Measurements from ENCODE around the gene FAAH2.
"Not testable (repeated sequence)": the region's sequence is repeated elsewhere in the genome, so short reads cannot be mapped to it uniquely, and the experiment has no call there.

FAAH2 gene

DNA sequence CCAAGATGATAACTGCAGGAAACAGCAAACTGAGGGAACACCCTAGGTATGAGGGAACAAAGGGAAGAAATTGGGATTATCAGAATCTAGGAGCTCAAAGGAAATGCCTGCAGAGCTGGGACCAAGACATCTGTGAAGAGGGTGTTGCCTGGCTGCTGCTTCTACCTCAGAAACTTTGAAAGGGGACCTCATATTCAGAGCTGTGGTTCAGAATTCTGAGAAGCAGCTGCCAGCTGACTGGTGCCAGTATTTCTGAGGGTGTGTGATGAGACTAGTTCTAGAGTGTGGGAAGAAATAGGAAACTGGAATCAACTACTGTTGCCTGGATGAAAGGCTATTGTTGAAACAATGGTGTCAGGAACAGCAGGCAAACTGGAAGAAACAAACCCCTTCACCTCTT lies 8.5 kb downstream of the FAAH2 start:
- Histone ChIP-seq H3K4me1 (no peaks in the 10 kb centered on the region), H3K36me3 (no peaks in the 10 kb centered on the region), H3K27me3 (no peaks in the 10 kb centered on the region), H3K9me3 (no peaks in the 10 kb centered on the region), H3K27ac (no peak overlapping the region), H3K4me3 (no peak overlapping the region)
- TF ChIP-seq, protein P1, sequence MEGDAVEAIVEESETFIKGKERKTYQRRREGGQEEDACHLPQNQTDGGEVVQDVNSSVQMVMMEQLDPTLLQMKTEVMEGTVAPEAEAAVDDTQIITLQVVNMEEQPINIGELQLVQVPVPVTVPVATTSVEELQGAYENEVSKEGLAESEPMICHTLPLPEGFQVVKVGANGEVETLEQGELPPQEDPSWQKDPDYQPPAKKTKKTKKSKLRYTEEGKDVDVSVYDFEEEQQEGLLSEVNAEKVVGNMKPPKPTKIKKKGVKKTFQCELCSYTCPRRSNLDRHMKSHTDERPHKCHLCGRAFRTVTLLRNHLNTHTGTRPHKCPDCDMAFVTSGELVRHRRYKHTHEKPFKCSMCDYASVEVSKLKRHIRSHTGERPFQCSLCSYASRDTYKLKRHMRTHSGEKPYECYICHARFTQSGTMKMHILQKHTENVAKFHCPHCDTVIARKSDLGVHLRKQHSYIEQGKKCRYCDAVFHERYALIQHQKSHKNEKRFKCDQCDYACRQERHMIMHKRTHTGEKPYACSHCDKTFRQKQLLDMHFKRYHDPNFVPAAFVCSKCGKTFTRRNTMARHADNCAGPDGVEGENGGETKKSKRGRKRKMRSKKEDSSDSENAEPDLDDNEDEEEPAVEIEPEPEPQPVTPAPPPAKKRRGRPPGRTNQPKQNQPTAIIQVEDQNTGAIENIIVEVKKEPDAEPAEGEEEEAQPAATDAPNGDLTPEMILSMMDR (IDR thresholded peaks at IDR 0.05), result no peak
- intact Hi-C loops (cut with DNase I; ENCODE audit: low total_unique reads), result no loop called here
- no peak for DNase-seq

DNA sequence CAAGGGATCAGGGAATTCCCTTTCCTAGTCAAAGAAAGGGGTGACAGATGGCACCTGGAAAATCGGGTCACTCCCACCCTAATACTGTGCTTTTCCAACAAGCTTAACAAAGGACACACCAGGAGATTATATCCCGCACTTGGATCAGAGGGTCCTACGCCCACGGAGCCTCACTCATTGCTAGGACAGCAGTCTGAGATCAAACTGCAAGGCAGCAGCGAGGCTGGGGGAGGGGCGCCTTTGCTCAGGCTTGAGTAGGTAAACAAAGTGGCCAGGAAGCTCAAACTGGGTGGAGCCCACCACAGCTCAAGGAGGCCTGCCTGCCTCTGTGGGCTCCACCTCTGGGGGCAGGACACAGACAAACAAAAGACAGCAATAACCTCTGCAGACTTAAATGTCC lies 9.2 kb downstream of the FAAH2 start:
- H3K27me3 ChIP-seq; H3K4me3 ChIP-seq; H3K9me3 ChIP-seq; DNase-seq; H3K36me3 ChIP-seq; H3K27ac ChIP-seq; H3K4me1 ChIP-seq; intact Hi-C loops (cut with DNase I; ENCODE audit: low total_unique reads): not testable (repeated sequence)

DNA sequence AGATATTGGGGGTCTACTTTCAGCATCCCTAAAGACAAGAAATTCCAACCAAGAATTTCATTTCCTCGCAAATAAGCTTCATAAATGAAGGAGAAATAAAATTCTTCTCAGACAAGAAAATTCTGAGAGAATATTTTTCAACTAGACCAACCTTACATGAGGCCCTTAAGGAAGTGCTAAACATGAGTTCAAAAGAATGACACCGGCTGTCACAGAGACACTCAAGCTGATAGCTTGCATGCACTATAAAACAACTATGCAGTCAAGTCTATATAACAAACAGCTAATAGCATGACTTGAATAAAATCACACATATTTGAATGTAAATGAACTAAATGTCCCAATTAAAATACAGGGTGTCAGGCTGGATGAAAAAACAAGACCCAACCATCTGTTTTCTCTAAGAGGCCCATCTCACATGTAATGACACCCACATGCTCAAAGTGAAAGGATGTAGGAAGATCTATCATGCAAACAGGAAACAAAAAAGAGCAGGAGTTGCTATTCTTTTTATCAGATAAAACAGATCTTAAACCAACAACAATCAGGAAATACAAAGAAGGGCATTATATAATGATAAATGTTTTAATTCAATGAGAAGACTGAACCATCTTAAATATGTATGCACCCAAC lies 27.2 kb downstream of the FAAH2 start:
- Histone ChIP-seq H3K9me3 (peaks cover 0 to 24% (median 6%) of the 10 kb centered on the region in 3 donors), H3K4me3 (no peak overlapping the region), H3K4me1 (no peaks in the 10 kb centered on the region), H3K36me3 (peaks cover 0 to 11% (median 0%) of the 10 kb centered on the region in 3 donors), H3K27me3 (no peaks in the 10 kb centered on the region), H3K27ac (no peak overlapping the region)
- TF ChIP-seq, protein P1 (IDR thresholded peaks at IDR 0.05), result no peak
- no peak for DNase-seq
- intact Hi-C loops (cut with DNase I; ENCODE audit: low total_unique reads), result no loop called here

DNA sequence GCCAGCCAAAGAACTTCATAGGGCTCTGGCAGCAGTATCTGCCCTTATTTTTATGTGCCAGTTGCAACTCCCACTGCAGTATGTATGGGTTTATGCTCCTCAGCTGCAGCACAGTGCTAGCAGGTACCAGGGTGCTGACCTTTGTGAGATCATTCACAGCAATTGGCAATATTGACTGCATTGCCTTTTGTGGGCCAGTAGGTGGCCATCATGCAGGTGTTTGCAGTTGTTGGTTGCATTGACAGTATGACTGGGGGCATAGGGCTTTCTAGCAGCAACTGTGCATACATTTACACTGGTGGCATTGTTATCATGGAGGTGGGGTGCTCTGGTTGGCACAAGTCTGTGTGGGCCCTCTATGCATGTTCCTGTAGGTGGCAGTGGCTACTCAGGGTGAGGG lies 42.5 kb downstream of the FAAH2 start:
- no peak overlapping the region for H3K4me3 ChIP-seq
- peaks cover 0 to 9% (median 0%) of the 10 kb centered on the region in 3 donors for H3K9me3 ChIP-seq
- intact Hi-C loops (cut with DNase I; ENCODE audit: low total_unique reads), result no loop called here
- TF ChIP-seq, protein P1 (IDR thresholded peaks at IDR 0.05), result no peak
- H3K27ac ChIP-seq, result no peak overlapping the region
- no peak for DNase-seq
- H3K4me1 ChIP-seq, result no peaks in the 10 kb centered on the region
- H3K36me3 ChIP-seq, result no peaks in the 10 kb centered on the region
- H3K27me3 ChIP-seq, result no peaks in the 10 kb centered on the region

DNA sequence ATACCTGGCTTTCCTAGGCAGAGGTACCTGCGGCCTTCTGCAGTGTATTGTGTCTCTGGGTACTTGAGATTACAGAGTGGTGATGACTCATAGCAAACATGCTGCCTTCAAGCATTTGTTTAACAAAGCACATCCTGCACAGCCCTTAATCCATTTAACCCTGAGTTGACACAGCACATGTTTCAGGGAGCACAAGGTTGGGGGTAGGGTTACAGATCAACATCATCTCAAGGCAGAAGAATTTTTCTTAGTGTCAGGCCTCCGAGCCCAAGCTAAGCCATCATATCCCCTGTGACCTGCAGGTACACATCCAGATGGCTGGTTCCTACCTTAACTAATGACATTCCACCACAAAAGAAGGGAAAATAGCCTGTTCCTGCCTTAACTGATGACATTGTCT lies 49.3 kb downstream of the FAAH2 start:
- H3K4me3 ChIP-seq; H3K27ac ChIP-seq; H3K27me3 ChIP-seq; H3K36me3 ChIP-seq; H3K4me1 ChIP-seq; intact Hi-C loops (cut with DNase I; ENCODE audit: low total_unique reads); DNase-seq; H3K9me3 ChIP-seq: not testable (repeated sequence)

DNA sequence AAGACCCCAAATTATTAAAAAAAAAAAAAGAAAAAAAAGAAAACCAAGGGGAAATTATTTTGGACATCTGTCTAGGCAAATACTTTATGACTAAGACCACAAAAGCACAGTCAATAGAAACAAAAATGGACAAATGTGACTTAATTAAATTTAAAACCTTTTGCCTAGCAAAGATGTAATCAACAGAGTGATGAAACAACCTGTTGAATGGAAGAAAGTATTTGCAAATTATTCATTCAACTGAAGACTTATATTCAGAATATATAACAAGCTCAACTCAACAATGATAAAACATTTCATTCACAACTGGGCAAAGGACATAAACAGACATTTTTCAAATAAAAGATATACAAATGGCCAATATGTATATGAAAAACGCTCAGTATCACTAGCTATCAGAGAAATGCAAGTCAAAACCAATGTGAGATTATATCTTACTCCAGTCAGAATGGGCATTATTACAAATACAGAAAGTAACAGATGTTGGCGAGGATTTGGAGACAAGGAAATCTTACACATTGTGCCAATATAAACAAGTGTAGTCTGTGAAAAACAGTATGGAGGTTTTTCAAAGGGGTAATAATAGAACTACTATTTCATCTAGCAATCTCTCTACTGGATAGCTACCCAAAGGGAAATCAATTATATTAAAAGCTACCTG lies 67.1 kb downstream of the FAAH2 start:
- TF ChIP-seq, protein P1 (IDR thresholded peaks at IDR 0.05), result no peak
- DNase-seq, result no peak
- H3K36me3 ChIP-seq, result no peaks in the 10 kb centered on the region
- intact Hi-C loops (cut with DNase I; ENCODE audit: low total_unique reads), result no loop called here
- no peaks in the 10 kb centered on the region for H3K4me1 ChIP-seq
- H3K9me3 ChIP-seq, result peaks cover 0 to 10% (median 6%) of the 10 kb centered on the region in 3 donors
- no peak overlapping the region for H3K27ac ChIP-seq
- no peaks in the 10 kb centered on the region for H3K27me3 ChIP-seq
- H3K4me3 ChIP-seq, result no peak overlapping the region

Data from tibial artery (tissue), 4 donors.